Measurements from ENCODE around the gene ZNF618. TPM values are rescaled to one million over a fixed set of nuclear protein-coding genes. Genes with fewer than 3 reads are reported as not detected.

ZNF618 gene
- total RNA-seq, 1 donor from 2014 or later = 10.2 TPM

DNA sequence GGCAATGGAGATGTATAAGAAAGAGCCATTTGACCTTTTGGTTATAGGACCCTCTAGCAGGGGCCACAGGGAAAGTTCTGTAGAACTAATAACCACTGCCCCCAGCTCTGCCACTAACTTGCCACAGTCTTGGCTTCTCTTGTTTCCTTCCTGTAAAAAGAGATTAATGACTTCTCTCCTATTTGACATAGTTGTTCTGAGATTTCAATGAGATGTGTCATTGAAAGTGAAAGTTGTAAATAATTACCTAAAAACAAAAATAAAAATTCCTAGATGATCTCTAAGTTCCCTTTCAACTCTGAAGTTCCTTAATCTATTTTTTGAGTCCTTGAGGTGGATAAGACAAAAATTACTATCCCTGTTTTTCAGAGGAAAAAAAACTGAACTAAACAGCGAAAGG lies 224.4 kb downstream of the ZNF618 start:
- ATAC-seq (no peak), DNase-seq (no peak)
- Histone ChIP-seq H3K4me1 (peaks cover 14% of the 10 kb centered on the region), H3K4me3 (no peak overlapping the region), H3K27me3 (ENCODE audit: low read depth) (peaks cover 22% of the 10 kb centered on the region), H3K27ac (no peak overlapping the region), H3K9me3 (no peaks in the 10 kb centered on the region), H3K36me3 (no peaks in the 10 kb centered on the region)
- TF ChIP-seq, protein P1, sequence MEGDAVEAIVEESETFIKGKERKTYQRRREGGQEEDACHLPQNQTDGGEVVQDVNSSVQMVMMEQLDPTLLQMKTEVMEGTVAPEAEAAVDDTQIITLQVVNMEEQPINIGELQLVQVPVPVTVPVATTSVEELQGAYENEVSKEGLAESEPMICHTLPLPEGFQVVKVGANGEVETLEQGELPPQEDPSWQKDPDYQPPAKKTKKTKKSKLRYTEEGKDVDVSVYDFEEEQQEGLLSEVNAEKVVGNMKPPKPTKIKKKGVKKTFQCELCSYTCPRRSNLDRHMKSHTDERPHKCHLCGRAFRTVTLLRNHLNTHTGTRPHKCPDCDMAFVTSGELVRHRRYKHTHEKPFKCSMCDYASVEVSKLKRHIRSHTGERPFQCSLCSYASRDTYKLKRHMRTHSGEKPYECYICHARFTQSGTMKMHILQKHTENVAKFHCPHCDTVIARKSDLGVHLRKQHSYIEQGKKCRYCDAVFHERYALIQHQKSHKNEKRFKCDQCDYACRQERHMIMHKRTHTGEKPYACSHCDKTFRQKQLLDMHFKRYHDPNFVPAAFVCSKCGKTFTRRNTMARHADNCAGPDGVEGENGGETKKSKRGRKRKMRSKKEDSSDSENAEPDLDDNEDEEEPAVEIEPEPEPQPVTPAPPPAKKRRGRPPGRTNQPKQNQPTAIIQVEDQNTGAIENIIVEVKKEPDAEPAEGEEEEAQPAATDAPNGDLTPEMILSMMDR (IDR thresholded peaks at IDR 0.05) = no peak
- intact Hi-C loops (cut with DNase I) = loop anchor here (10.0 kb wide), 1 partner anchor 194 kb away; no protein-coding TSS in a partner anchor

DNA sequence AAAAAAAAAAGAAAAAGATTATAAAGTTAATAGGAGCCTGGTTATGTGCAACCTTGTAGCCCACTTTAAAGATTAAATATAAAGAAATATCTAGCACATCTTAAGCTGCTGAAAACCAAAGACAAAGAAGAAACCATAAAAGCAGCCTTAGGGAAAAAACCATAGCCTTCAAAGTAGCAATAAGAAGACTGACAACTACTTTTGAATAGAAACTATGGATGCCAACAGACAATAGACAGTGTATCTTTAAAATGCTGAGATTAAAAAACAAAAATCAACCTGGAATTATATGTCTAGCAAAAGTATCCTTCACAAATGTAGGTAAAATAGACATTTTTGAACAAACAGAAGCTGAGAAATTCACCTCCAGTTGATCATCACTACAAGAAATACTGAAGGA lies 226.4 kb downstream of the ZNF618 start:
- Histone ChIP-seq H3K4me3 (no peak overlapping the region), H3K27ac (no peak overlapping the region), H3K9me3 (no peaks in the 10 kb centered on the region), H3K36me3 (no peaks in the 10 kb centered on the region), H3K27me3 (ENCODE audit: low read depth) (peaks cover 16% of the 10 kb centered on the region), H3K4me1 (peaks cover 13% of the 10 kb centered on the region)
- DNase-seq (no peak), ATAC-seq (no peak)
- TF ChIP-seq, protein P1 (IDR thresholded peaks at IDR 0.05) = no peak
- intact Hi-C loops (cut with DNase I) = loop anchor here (10.0 kb wide), 1 partner anchor 192 kb away; no protein-coding TSS in a partner anchor

DNA sequence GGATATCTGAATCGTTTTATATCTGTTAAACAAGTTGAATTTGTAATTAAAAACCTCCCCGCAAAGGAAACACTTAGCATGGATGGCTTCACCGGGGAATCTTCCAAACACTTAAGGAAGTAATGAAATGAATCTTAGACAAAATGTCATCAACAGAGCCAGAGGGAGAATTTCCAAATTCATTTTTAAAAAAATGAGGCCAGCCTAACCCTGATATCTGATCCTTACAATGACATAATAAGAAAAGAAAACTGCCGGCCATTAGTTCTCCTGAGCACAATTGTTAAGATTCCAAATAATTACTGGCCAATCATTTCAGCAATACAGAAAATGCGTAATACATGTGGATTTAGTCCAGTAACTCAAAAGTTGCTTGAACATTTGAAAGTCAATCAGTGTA lies 229.1 kb downstream of the ZNF618 start:
- H3K4me3 ChIP-seq = no peak overlapping the region
- H3K27me3 ChIP-seq (ENCODE audit: low read depth) = no peaks in the 10 kb centered on the region
- DNase-seq = no peak
- H3K36me3 ChIP-seq = no peaks in the 10 kb centered on the region
- H3K27ac ChIP-seq = no peak overlapping the region
- H3K9me3 ChIP-seq = no peaks in the 10 kb centered on the region
- H3K4me1 ChIP-seq = no peaks in the 10 kb centered on the region
- intact Hi-C loops (cut with DNase I) = loop anchor here (10.0 kb wide), 1 partner anchor 190 kb away; no protein-coding TSS in a partner anchor
- TF ChIP-seq, protein P1 (IDR thresholded peaks at IDR 0.05) = no peak
- ATAC-seq = no peak

Other genes starting within 250 kb of the ZNF618 start
- 1.0 TPM for gene AMBP, start 202.0 kb downstream of the ZNF618 start, total RNA-seq
- 4.8 TPM for gene KIF12, start 223.0 kb downstream of the ZNF618 start, total RNA-seq

Data from lower lobe of right lung (tissue), 2 donors.